ENCODE measurements around the gene LTBP1.

The LTBP1 gene

DNA sequence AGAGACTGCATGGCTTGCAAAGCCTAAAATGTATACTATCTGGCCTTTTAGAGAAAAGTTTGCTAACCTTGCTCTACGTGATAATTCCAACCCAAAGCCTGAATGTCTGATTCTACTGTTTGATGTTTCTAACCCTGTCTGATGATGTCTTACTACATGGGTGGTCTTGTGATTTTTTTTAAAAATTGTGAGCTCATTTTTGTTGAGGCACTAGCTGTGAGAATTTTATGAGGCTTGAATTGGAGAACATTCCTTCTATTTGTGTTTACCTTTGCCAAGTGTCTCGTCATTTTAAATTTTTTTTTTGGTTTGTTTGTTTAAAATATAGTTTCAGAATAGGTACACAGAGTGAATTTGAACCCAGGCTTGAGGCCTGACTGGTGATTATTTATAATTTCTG lies 15.2 kb upstream of the LTBP1 start:
- no peak for DNase-seq (ENCODE audit: low read depth in 2 of 2)

DNA sequence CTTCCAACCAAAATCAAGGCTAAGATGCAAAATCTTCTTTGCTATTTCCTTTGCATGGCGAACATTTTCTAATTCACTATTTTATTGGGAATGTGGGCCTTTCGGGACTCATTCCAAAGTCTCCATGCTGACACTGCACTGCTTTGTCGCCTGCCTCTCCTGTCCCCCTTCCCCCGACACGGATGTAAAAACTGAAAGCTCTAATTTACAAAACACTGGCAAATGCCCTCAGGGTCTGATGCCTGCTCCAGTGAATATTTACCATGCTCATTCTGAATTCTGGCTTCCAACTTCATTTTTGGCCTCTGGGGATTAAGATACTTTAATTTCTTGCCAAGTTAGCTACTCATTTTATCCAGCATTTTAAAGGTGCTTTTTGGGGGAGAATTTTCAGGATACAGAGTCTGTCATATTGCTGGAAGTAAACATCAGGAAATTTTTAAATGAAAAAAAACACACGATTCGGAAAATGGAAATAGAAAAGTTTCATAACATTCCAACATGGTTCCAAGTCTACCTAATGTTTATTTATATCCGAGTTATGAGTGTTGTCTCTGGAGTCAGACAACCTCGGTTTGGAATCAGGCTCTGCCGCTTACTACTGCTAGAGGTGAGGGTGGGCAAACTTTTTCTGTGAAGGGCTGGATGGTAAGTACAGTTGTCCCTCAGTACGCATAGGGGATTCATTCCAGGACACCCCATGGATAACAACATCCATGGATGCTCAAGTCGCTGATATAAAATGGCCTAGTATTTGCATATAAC lies 14.6 kb upstream of the LTBP1 start:
- no peak for DNase-seq (ENCODE audit: low read depth in 2 of 2)

DNA sequence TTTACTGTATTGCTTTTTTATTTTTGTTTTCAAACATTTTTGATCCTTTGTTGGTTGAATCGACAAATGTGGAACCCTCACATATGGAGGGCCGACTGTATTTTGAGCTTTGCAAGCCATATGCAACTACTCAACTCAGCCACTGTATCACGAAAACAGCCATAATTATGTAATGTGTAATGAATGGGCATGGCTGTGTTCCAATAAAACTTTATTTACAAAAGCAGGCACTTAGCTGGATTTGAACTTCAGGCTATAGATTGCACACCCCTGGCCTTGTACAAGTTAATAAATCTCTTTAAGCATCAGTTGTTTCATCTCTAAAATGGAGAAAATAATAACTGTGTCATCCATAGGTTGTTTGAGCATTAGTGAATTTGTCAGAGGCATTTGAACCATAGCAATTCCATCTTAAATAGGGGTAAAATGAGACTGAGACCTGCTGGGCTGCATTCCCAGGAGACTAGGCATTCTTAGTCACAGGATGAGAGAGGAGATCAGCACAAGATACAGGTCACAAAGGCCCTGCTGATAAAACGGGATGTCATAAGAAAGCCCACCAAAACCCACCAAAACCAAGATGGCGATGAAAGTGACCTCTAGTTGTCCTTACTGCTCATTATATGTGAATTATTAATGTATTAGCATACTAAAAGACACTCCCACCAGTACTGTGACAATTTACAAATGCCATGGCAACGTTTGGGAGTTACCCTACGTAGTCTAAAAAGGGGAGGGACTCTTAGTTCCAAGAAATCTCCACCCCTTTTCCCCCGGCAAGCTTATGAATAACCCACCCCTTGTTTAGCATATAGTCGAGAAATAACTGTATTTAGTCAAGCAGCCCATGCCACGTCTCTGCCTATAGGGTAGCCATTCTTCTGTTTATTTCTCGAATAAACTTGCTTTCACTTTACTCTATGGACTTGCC lies 13.7 kb upstream of the LTBP1 start:
- no peak for DNase-seq (ENCODE audit: low read depth in 2 of 2)

DNA sequence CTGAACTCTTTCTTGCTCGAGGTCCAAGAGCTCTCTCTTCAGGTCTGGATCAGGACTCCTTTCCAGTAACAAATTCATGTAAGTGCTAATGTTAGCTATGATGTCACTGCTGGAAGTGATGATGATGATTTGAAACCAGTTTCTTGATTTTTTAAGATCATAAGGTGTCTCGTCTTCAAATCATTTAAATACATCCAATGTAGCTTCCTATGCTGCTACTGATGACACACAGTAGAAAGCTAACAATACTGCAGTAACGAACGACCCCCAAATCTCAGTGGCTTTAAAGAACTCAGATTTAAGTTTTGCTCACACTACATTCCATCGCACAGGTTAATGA lies 13.0 kb upstream of the LTBP1 start:
- DNase-seq (ENCODE audit: low read depth in 2 of 2): no peak

DNA sequence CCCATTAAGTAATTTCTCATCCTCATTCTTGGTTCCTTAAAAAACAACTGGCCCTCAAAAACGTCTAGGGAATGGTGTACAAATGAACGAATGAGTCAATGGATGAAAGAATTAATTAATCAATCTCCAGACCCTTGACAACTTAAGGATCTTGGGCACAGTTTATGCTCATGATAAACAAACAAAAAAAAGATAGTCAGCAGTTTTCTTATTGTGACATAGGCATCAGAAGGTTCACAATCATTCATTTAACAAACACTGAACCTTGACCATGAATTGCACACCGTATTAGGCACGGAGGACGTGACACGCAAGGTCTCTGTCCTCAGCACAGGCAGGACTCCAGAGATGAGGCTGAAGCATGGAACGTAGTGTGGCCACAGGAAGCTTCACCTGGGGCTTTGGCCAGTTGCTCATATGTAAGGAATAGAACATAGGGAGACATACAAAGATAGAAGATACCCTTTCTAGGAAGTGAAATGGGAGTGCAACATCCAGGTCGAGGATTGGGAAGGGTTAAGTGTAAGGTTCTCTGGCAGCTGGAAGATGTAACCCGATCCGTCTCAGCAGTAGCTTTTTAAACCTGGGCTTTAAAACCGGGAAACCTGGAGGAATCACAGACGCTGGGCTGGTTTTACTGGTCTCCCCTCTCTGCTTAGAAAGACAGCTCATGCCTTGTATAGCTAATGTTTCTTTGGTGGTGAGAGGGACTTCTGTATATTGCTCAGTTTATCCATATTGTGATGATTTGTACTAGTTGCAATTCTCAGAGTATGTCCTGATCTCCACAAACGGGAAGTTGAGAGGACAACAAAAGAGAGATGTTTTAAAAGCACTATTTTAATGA lies 8.9 kb upstream of the LTBP1 start:
- DNase-seq (ENCODE audit: low read depth in 2 of 2): no peak

DNA sequence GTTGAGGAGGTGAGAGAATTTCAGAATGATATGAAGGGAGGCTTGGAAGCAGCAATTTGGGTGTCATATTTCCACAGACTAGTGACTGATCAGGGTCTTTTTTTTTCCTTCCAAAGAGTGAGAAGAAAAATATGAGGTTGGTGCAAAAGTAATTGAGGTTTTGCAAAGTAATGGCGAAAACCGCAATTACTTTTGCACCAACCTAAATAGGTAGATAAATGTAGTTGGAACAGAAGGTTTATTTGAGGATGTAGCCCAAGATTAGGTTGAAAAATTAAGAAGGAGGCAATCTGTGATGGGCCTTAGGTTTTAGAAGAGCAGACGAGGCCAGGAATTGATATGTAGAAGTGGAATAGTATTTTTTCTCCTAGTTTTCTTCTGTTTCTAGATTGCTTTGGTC lies 7.8 kb upstream of the LTBP1 start:
- DNase-seq (ENCODE audit: low read depth in 2 of 2): no peak

DNA sequence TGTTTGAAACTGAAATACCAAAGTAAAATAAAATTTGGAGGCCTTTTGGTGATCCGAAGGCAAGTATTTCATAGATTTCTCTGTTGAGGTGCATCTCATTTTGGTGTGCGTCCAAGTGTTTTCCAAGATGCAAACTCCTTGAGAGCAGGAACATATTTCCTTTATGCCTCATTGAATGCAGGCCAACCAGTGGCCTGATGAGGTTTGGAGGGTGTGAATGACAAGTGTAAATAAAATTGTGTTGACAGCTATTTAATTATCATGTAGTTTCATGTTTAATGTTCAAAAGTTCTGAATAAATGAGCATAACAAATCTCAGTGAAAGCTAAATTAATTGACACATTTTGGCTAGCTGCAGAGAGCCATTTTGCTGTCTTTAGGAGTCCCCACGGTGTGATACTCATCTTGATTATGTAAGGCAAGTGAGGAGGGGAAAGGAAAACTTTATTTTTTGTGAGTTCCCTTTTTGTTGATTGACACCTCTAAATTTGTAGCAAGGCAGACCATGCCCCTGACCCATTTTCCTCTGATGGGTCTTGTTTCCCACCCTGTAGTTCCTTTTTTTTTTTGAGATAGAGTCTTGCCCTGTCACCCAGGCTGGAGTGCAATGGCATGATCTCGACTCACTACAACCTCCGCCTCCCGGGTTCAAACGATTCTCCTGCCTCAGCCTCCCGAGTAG lies 6.3 kb upstream of the LTBP1 start:
- no peak for DNase-seq (ENCODE audit: low read depth in 2 of 2)

DNA sequence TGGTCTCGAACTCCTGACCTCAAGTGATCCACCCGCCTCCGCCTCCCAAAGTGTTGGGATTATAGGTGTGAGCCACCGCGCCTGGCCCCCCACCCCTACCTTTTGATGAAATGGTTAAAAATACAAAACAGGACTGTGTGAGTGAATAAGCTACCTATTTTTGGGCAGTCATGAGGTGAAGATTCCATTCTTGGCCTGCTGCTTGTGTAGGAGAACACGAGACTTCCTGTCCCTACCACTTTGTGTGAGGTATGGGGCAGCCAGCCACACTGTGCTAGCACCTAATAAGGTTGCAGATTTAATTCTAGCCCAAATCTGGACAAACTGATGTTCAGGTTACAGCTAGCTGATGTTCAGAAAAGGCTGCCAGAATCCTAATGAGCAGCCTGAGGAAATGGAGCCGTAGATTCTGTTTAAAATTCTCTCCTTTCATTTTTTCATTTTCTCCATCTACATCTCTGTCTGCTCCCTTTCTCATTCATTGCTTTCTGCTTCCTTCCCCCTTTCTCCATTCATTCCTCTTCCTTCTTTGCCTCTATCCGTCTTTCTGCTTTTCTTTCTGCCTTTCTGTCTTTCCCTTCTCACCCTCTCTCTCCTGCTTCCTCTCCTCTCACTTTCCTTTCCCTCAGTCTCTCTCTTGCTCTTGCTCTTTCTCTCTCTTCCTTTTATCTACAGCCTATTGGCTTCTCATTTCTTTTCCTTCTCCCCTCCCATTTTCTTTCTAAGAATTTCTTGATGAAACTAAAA lies 4.6 kb upstream of the LTBP1 start:
- DNase-seq (ENCODE audit: low read depth in 2 of 2): no peak

DNA sequence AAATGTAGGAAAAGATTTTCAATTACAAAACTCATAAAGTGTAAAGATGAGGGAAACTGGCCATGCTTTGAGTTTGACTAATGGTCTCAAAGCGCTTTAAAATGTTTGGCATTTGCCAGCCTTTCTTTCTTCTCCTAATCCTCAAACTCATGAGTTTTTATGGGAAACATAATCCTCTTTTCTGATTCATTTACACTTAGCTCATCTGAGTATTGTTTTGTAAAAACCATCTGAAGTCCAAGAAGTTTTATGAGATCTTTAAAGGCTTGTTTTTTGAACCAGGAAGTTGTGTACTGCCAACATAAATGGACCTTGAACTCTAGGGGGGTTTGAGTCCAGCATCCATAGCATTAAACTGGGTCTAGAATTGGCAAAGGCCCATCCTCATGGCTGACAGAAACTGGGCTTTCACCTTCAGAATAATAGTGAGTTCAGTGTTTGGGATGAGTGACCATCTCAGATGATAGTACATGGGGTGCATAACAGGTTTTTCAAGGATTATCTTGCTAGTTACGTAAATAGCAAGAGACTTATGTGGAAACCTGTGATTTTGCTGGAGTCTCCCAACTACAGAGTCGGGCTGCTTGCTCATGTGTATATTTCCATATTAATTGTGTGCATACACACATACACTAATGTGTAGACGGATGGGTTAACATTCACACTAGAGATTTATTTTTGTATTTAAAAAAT lies 3.8 kb upstream of the LTBP1 start:
- no peak for DNase-seq (ENCODE audit: low read depth in 2 of 2)

DNA sequence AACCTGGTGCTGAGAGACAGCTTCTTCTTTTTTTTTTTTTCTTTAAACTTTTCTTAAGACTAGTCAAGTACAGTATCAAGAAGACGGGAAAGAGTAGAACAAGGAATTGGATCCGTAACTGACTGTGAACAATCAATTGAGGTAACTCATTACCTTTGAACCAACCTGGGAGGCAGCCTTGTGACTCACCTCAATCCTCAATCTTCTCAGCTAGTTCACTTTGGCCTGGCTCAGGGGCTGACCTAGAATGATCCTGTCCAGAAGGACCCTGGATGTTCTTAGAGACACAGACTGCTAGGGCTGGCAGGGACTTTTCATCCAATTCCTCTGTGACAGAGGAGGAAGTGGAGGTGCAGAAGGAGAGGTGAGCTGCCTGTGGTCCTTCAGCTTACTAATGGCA lies 1.5 kb upstream of the LTBP1 start:
- no peak for DNase-seq (ENCODE audit: low read depth in 2 of 2)

DNA sequence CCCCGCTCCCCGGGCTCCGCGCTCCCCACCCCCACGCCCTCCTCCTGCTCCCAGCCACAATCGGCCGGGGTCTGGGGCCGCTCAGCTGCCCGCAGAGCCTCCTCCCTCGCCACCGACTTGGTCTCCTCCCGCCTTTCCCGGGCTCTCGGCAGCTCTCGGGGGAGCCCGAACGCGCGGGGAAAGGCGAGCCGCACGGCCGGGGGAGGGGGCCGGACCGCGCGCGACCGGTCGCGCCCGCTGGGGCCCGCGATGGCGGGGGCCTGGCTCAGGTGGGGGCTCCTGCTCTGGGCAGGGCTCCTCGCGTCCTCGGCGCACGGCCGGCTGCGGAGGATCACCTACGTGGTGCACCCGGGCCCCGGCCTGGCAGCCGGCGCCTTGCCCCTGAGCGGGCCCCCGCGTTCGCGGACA lies 327 bp downstream of the LTBP1 start:
- no peak for DNase-seq (ENCODE audit: low read depth in 2 of 2)

DNA sequence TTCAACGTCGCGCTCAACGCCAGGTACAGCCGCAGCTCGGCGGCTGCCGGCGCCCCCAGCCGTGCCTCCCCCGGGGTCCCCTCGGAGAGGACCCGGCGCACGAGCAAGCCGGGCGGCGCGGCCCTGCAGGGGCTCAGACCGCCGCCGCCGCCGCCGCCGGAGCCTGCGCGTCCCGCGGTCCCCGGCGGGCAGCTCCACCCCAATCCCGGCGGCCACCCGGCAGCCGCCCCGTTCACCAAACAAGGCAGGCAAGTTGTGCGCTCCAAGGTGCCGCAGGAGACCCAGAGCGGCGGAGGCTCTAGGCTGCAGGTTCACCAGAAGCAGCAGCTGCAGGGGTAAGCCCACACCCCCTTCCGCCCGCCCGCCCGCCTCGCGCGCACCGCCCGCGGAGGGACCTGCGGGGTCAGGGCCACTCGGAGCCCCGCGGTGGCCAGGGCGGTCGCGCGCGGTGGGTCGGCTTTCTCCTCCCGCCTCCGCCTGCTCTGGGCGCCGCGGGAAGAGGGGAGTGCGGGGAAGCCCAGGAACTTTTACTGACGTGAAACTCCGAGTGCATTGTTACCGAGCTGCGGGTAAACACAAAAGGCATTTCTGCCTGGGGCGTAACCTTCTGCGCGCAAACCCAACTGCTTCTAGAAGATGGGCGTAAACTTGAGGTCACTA lies 861 bp downstream of the LTBP1 start:
- no peak for DNase-seq (ENCODE audit: low read depth in 2 of 2)

DNA sequence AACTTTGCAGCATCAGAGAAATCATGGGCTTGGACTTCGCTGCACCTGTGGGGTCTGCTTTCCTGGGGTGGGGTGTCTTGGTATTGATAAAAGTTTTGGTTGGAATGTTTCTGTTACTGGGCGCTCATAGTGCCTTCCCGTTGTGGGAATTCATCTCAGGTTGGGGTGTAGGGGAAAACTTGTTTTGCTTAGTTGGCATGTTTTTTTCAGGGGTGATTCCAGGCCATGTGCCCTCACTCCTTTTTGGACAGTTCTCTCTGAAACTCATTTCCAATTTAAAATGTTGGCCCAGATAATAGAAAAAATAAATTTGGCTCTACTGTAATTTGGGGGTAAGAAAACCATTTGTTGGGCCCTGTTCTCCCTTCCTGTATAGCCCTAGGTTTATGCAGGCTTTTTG lies 1.5 kb downstream of the LTBP1 start:
- no peak for DNase-seq (ENCODE audit: low read depth in 2 of 2)

DNA sequence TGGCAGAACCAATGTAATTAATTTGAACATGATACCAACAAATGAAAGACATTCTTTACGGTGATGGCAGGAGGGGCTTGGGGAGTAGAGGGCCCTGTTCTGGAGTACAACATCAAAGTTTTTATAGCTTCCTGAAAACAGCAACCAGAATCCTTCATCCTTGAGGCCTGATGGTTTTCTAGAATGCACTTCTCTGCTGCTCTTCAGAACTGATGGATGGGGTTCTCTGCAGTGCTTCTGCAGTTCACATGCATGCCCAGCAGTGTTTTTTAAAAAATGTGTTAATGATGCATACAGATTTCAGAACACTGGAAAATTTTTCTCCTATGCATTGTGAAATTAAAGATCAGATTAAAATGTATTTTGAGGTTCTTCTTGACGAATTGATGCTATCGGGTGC lies 2.5 kb downstream of the LTBP1 start:
- no peak for DNase-seq (ENCODE audit: low read depth in 2 of 2)

DNA sequence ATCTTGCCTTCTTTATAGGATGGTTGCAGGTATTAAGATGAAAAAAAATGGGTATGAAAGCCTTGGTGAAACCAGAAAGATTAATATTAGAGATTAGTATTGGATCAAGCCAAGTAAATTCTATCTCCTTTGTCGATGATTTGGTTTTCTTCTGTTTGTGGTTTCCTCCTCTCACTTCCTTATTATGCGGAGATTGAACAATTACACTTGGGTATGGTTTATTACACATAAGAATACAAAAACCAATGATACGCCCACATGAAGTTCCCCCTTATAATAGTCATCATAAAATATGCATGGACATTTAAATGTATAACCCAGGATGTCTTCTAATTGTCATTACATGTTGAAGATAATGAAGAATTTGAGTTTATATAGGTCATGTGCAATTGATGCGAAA lies 4.9 kb downstream of the LTBP1 start:
- DNase-seq (ENCODE audit: low read depth in 2 of 2): no peak

DNA sequence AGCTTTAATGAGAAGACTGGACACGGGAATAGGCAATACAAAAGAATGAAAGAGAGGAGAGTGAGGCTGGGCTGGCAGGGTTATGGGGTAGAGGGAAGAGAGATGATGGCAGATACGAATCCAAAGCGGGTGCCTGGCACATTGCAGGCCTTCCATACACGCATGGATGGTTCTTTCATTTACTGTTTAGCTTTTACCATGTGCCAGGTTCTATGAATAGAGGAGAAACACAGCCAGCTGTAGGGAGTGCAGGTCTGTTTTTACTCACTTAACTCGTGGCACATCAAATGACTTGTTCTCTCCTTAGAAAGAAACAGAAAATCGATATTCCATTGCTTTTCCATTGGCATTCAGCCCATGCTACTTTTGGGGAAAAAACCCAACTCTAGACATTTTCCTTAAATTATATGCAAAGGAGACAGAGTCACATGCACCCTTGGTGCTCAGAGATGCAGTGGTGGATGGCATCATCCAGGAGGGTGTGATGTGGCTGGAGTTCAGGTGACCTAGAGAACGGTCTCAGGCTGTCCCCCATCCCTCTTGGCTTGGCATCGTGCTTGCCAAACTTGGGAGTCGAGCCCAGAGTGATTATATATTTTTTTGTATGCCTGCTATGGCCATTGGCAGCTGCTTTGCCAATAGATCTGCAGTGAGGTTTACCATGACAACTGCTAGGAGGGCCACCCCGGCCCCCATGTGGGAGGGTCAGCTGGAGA lies 6.2 kb downstream of the LTBP1 start:
- no peak for DNase-seq (ENCODE audit: low read depth in 2 of 2)

DNA sequence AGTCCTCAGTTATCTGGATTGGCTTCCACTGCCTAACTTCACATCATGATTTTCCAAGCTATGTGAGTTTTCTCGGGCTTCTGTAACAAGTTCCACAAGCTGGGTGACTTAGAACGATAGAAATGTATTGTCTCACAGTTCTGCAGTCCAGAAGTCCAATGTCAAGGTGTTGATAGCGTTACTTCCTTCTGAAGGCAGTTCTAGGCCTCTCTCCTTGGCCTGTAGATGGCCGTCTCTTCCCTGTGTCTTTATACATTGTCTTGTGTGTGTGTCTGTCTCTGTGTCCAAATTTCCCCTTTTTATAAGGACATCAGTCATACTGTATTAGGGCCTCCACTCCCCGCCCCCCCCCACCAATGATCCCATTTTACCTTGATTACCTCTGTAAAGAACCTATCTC lies 7.5 kb downstream of the LTBP1 start:
- no peak for DNase-seq (ENCODE audit: low read depth in 2 of 2)

DNA sequence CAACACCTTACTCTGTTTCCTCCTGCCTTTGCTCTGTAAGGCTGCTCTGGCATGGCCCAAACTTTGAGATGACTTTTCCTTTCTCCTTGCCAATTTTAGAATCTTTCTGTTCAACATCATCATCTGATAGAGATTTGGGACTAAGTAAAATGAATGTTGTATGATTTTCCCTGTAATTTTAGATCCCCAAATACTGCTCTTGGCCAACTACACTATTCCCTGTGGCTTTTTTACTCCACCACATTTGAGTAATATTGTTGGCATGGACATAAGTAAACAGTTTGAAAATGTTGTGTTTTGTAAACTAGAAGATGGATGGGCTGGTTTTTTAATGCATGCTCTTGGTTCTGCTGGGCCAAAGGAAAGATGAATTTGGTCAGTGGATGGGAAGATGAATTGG lies 12.1 kb downstream of the LTBP1 start:
- no peak for DNase-seq (ENCODE audit: low read depth in 2 of 2)

DNA sequence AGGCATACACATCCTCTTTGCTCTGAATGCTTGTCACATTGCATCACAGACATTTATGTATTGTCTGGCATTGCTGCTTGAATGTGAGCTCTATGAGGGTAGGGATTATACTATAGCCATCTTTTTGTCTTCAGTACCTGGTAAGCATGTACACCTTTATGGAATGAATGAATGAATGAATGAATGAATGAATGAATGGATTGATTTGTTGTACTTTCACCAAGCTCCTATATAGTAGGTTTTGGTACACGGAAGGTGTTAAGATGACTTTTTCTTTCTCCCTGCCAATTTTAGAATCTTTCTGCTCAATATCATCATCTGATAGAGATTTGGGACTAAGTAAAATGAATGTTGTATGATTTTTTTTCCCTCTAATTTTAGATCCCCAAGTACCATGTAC lies 13.5 kb downstream of the LTBP1 start:
- no peak for DNase-seq (ENCODE audit: low read depth in 2 of 2)

Measured in stimulated activated CD8-positive, alpha-beta memory T cell treated with anti-CD3 and anti-CD28 coated beads, Interleukin-7, amount 100 ng/mL, for 1 hour (primary cell).